HepG2 (cell line): Measurements from ENCODE around the gene AHCY. TPM values are rescaled to one million over a fixed set of nuclear protein-coding genes. Genes with fewer than 3 reads are reported as not detected.

Source experiments
- FOXA1 ChIP-seq, 2 experiments: fragments of 450-650 bp in 1 of 2; sonication (generic) in 1 of 2; formaldehyde crosslinking in 1 of 2; IDR thresholded peaks; 2 replicates each; pipeline versions ENCODE4 v1.4.0 to v1.6.1; 2016 to 2020; ENCODE audit warnings: missing genetic modification reagents in 1 of 2
- KLF11 ChIP-seq: IDR thresholded peaks from 2 replicates; pipeline ENCODE4 v1.6.1; 2016; ENCODE audit warnings: missing compliant biosample characterization
- MYNN ChIP-seq: sonication (generic); formaldehyde crosslinking; IDR thresholded peaks from 2 replicates; pipeline ENCODE4 v1.4.0; 2020; ENCODE audit warnings: mild to moderate bottlenecking, low read depth, missing genetic modification reagents
- NFE2L2 ChIP-seq: fragments of 150-350 bp; IDR thresholded peaks from 2 replicates; pipeline ENCODE4 v1.6.1; 2014; ENCODE audit warnings: low read length
- REPIN1 ChIP-seq: sonication (generic); formaldehyde crosslinking; IDR thresholded peaks from 2 replicates; pipeline ENCODE4 v1.8.0; 2022; ENCODE audit warnings: missing genetic modification reagents, low read depth, mild to moderate bottlenecking, borderline replicate concordance
- SKI ChIP-seq: fragments of 450-650 bp; IDR thresholded peaks from one replicate; pipeline ENCODE4 v1.6.1; 2018; ENCODE audit warnings: mild to moderate bottlenecking; ENCODE audit not compliant: partially characterized antibody
- SMC3 ChIP-seq: IDR thresholded peaks from 2 replicates; pipeline ENCODE4 v1.6.1; 2011; ENCODE audit warnings: low read length, improper control_type of control experiment
- TOE1 ChIP-seq: sonication (generic); formaldehyde crosslinking; IDR thresholded peaks from 2 replicates; pipeline ENCODE4 v1.4.0; 2020; ENCODE audit warnings: mild to moderate bottlenecking, missing genetic modification reagents
- ZNF20 ChIP-seq: sonication (generic); formaldehyde crosslinking; IDR thresholded peaks from 2 replicates; pipeline ENCODE4 v1.4.0; 2020; ENCODE audit warnings: mild to moderate bottlenecking, moderate library complexity, missing genetic modification reagents
- ZNF552 ChIP-seq: sonication (generic); formaldehyde crosslinking; IDR thresholded peaks from 2 replicates; pipeline ENCODE4 v1.9.0; 2022; ENCODE audit warnings: missing genetic modification reagents, mild to moderate bottlenecking, borderline replicate concordance
- ZNF724P ChIP-seq: sonication (generic); formaldehyde crosslinking; IDR thresholded peaks from 2 replicates; pipeline ENCODE4 v1.8.0; 2022; ENCODE audit warnings: missing genetic modification reagents, borderline replicate concordance
- ZNF790 ChIP-seq: sonication (generic); formaldehyde crosslinking; IDR thresholded peaks from 2 replicates; pipeline ENCODE4 v1.8.0; 2022; ENCODE audit warnings: missing genetic modification reagents, mild to moderate bottlenecking, borderline replicate concordance
- polyA plus RNA-seq, 8 experiments: library from polyadenylated mRNA; depleted of rRNA in 3 of 8; stranded (reverse) in 7 of 8; unstranded in 1 of 8; fragments of >200 nt; fragmentation: Illumina TruSeq in 4 of 8; extraction: Trizol in 4 of 8; gene quantifications; 2 replicates each; pipeline versions ENCODE4 v1.2.1 to v1.2.3, GENCODE V29; 2011 to 2016; ENCODE audit warnings: low read depth in 4 of 8, missing spikeins in 1 of 8, mixed read lengths in 1 of 8; ENCODE audit not compliant: insufficient read depth in 1 of 8
- total RNA-seq, 5 experiments: library from RNA; depleted of rRNA; stranded (reverse); fragments of >200 nt; fragmentation: Illumina TruSeq; extraction: Trizol; gene quantifications; 2 replicates each; pipeline ENCODE4 v1.2.3, GENCODE V29; 2016; ENCODE audit warnings: low read depth in 1 of 5
- TF ChIP-seq, protein P1 (sequence below), 2 experiments: fragments of 450-650 bp in 1 of 2; sonication (generic) in 1 of 2; formaldehyde crosslinking in 1 of 2; IDR thresholded peaks; 2 replicates each; pipeline versions ENCODE4 v1.6.1 to v1.8.0; 2016 to 2022; ENCODE audit warnings: antibody characterized with exemption in 1 of 2, mild to moderate bottlenecking in 1 of 2, missing genetic modification reagents in 1 of 2
- TF ChIP-seq, protein P2 (sequence below): sonication (generic); formaldehyde crosslinking; IDR thresholded peaks from 2 replicates; pipeline ENCODE4 v1.8.0; 2022; ENCODE audit warnings: mild to moderate bottlenecking, missing genetic modification reagents
- TF ChIP-seq, protein P3 (sequence below): sonication (generic); formaldehyde crosslinking; IDR thresholded peaks from 2 replicates; pipeline ENCODE4 v1.5.0; 2020; ENCODE audit warnings: mild to moderate bottlenecking, missing genetic modification reagents, borderline replicate concordance
- TF ChIP-seq, protein P4 (sequence below): sonication (generic); formaldehyde crosslinking; IDR thresholded peaks from 2 replicates; pipeline ENCODE4 v1.5.0; 2020; ENCODE audit warnings: missing genetic modification reagents

AHCY gene
- total and polyA plus RNA-seq, 2 of the 13 experiments (the other 11 are each of a cell fraction or from before 2014, with no cell fraction given), result 407 to 419 TPM

DNA sequence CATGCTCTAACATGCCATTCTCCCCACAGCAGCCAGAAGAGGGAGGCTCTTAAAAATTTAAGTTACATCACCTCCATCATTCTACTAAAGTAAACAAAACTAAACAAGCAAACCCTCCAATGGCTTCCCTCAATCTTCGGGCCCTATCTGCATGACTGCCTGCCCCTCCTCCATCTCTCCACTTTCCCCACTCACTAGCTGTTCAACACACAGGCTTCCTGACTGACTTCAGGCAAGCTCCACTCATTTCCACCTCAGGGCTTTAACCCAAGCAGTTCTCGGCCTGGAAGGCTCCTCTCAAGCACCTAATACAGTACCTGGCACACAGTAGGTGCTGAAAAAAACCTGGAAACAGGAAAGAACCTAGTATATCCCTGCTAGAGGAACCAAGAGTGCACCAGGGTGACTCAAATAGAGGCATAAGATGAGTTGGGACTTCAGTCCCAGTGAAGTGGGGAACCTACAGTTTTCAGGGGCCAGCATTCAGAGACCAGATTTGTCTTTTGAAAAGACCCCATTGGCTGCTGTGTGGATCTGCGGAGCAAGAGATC, 2.8 kb downstream of the AHCY start (continued):
- TF ChIP-seq ZNF20 (CRISPR knock-in tag) (no peak), MYNN (no peak), ZNF552 (CRISPR knock-in tag) (no peak), KLF11 (CRISPR knock-in tag) (0 out of 2 replicates have a peak, but pooled peaks have one; percentile 25), TOE1 (CRISPR knock-in tag) (no peak), FOXA1 (IDR thresholded peaks at IDR 0.05) (no peak), FOXA1 (CRISPR knock-in tag; IDR thresholded peaks at IDR 0.05) (peak; percentile 48), SMC3 (no peak), SKI (no peak), ZNF724P (CRISPR knock-in tag) (0 out of 2 replicates have a peak, but pooled peaks have one; percentile 11), ZNF790 (CRISPR knock-in tag) (no peak), NFE2L2 (no peak), REPIN1 (CRISPR knock-in tag) (0 out of 2 replicates have a peak, but pooled peaks have one; percentile 15)
- TF ChIP-seq, protein P1, sequence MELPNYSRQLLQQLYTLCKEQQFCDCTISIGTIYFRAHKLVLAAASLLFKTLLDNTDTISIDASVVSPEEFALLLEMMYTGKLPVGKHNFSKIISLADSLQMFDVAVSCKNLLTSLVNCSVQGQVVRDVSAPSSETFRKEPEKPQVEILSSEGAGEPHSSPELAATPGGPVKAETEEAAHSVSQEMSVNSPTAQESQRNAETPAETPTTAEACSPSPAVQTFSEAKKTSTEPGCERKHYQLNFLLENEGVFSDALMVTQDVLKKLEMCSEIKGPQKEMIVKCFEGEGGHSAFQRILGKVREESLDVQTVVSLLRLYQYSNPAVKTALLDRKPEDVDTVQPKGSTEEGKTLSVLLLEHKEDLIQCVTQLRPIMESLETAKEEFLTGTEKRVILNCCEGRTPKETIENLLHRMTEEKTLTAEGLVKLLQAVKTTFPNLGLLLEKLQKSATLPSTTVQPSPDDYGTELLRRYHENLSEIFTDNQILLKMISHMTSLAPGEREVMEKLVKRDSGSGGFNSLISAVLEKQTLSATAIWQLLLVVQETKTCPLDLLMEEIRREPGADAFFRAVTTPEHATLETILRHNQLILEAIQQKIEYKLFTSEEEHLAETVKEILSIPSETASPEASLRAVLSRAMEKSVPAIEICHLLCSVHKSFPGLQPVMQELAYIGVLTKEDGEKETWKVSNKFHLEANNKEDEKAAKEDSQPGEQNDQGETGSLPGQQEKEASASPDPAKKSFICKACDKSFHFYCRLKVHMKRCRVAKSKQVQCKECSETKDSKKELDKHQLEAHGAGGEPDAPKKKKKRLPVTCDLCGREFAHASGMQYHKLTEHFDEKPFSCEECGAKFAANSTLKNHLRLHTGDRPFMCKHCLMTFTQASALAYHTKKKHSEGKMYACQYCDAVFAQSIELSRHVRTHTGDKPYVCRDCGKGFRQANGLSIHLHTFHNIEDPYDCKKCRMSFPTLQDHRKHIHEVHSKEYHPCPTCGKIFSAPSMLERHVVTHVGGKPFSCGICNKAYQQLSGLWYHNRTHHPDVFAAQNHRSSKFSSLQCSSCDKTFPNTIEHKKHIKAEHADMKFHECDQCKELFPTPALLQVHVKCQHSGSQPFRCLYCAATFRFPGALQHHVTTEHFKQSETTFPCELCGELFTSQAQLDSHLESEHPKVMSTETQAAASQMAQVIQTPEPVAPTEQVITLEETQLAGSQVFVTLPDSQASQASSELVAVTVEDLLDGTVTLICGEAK (IDR thresholded peaks at IDR 0.05), result no peak
- TF ChIP-seq, protein P1 (CRISPR knock-in tag; IDR thresholded peaks at IDR 0.05), result no peak
- TF ChIP-seq, protein P2, sequence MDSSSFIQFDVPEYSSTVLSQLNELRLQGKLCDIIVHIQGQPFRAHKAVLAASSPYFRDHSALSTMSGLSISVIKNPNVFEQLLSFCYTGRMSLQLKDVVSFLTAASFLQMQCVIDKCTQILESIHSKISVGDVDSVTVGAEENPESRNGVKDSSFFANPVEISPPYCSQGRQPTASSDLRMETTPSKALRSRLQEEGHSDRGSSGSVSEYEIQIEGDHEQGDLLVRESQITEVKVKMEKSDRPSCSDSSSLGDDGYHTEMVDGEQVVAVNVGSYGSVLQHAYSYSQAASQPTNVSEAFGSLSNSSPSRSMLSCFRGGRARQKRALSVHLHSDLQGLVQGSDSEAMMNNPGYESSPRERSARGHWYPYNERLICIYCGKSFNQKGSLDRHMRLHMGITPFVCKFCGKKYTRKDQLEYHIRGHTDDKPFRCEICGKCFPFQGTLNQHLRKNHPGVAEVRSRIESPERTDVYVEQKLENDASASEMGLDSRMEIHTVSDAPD, result no peak
- TF ChIP-seq, protein P3, sequence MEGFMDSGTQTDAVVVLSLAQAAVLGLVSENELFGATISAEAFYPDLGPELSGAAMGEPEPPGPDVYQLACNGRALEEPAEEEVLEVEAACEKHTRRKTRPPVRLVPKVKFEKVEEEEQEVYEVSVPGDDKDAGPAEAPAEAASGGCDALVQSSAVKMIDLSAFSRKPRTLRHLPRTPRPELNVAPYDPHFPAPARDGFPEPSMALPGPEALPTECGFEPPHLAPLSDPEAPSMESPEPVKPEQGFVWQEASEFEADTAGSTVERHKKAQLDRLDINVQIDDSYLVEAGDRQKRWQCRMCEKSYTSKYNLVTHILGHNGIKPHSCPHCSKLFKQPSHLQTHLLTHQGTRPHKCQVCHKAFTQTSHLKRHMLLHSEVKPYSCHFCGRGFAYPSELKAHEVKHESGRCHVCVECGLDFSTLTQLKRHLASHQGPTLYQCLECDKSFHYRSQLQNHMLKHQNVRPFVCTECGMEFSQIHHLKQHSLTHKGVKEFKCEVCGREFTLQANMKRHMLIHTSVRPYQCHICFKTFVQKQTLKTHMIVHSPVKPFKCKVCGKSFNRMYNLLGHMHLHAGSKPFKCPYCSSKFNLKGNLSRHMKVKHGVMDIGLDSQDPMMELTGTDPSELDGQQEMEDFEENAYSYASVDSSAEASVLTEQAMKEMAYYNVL (CRISPR knock-in tag), result no peak
- TF ChIP-seq, protein P4, sequence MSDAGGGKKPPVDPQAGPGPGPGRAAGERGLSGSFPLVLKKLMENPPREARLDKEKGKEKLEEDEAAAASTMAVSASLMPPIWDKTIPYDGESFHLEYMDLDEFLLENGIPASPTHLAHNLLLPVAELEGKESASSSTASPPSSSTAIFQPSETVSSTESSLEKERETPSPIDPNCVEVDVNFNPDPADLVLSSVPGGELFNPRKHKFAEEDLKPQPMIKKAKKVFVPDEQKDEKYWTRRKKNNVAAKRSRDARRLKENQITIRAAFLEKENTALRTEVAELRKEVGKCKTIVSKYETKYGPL (CRISPR knock-in tag), result no peak
